HCT116 (cell line): ENCODE results near the gene HEPN1. TPM values are rescaled to one million over a fixed set of nuclear protein-coding genes. Genes with fewer than 3 reads are reported as not detected.

ENCODE experiments used
- ATAC-seq: fragments of 200-7000 bp; cut with Tn5 transposase; 2 replicates; pipeline ENCODE4 v1.9.1; 2020; ENCODE audit warnings: mild to moderate bottlenecking, moderate library complexity
- BruUV-seq: library from RNA; stranded (reverse); fragments of 400-500 nt; replicated peaks from 2 replicates; lab custom pipeline; 2021; lab: Mats Ljungman, UMichigan
- CTCF ChIA-PET: fragments of 300-600 bp; sonication (Branson Sonifier 250); formaldehyde crosslinking; loops from one replicate; lab custom pipeline; 2021; ENCODE audit warnings: antibody characterized with exemption; lab: Charles Lee
- POLR2A ChIA-PET: fragments of 300-600, 350-600 bp; sonication (Branson Sonifier 250); formaldehyde crosslinking; loops from one replicate; lab custom pipeline; 2021; ENCODE audit warnings: antibody characterized with exemption; lab: Charles Lee
- RAD21 ChIA-PET, 2 experiments: fragments of 300-600 bp; sonication (Branson Sonifier 250); formaldehyde crosslinking; loops; one replicate each; lab custom pipeline; 2023; ENCODE audit warnings: low total read pairs in 2 of 2; ENCODE audit not compliant: uncharacterized antibody in 2 of 2, unreplicated experiment in 2 of 2, low non-redundant PET in 1 of 2; lab: Charles Lee
- DNase-seq: peaks from one replicate; pipeline ENCODE4 v3.0.0-alpha.2; 2010; ENCODE audit warnings: low read depth, low spot score
- H2AFZ ChIP-seq: fragments of 200-600 bp; shearing (Covaris generic), sonication (generic); 2 replicates; pipeline ENCODE4 v1.6.1; 2017; ENCODE audit warnings: low read depth, mixed run types, mixed read lengths, antibody characterized with exemption, low read length; ENCODE audit not compliant: poor library complexity, severe bottlenecking
- H3K27ac ChIP-seq: 2 replicates; pipeline ENCODE4 v1.5.1; 2012; ENCODE audit warnings: low read depth, low read length
- H3K27me3 ChIP-seq: fragments of 200-600 bp; sonication (generic); 2 replicates; pipeline ENCODE4 v1.6.1; 2016; ENCODE audit warnings: mixed run types, low read length, mixed read lengths; ENCODE audit not compliant: insufficient read depth
- H3K36me3 ChIP-seq, 2 experiments: fragments of 200-500 bp in 1 of 2; fragments of 200-600 bp in 1 of 2; sonication (Bioruptor generic) in 1 of 2; sonication (generic) in 1 of 2; 2 replicates each; pipeline versions ENCODE4 v1.5.1 to v1.6.1; 2014 to 2016; ENCODE audit warnings: low read length in 2 of 2, inconsistent platforms in 1 of 2, mixed read lengths in 1 of 2, mixed run types in 1 of 2; ENCODE audit not compliant: insufficient read depth in 2 of 2, control insufficient read depth in 1 of 2
- H3K4me1 ChIP-seq, 2 experiments: fragments of 200-600 bp in 1 of 2; sonication (generic) in 1 of 2; 2 replicates each; pipeline versions ENCODE4 v1.5.1 to v1.6.1; 2012 to 2017; ENCODE audit warnings: low read length in 2 of 2, inconsistent platforms in 1 of 2, mild to moderate bottlenecking in 1 of 2, mixed read lengths in 1 of 2, mixed run types in 1 of 2, moderate library complexity in 1 of 2; ENCODE audit not compliant: insufficient read depth in 2 of 2, control insufficient read depth in 1 of 2
- H3K4me2 ChIP-seq: fragments of 200-600 bp; sonication (generic); 2 replicates; pipeline ENCODE4 v1.6.1; 2017; ENCODE audit warnings: mixed run types, low read length, mixed read lengths
- H3K4me3 ChIP-seq, 2 experiments: fragments of 200-600 bp in 1 of 2; sonication (generic) in 1 of 2; replicated peaks in 1 of 2; 2 replicates each; pipeline ENCODE4 v1.5.1; 2011 to 2016; ENCODE audit warnings: low read length in 2 of 2, control low read depth in 1 of 2, low read depth in 1 of 2, mild to moderate bottlenecking in 1 of 2, mixed read lengths in 1 of 2, mixed run types in 1 of 2
- H3K79me2 ChIP-seq: fragments of 200-600 bp; sonication (generic); 2 replicates; pipeline ENCODE4 v1.6.1; 2017; ENCODE audit warnings: mild to moderate bottlenecking, mixed run types, low read length, moderate library complexity, mixed read lengths; ENCODE audit not compliant: insufficient read depth
- H3K9ac ChIP-seq: fragments of 200-600 bp; sonication (generic); 2 replicates; pipeline ENCODE4 v1.6.1; 2016; ENCODE audit warnings: low read length, mixed read lengths
- H3K9me2 ChIP-seq: fragments of 200-600 bp; sonication (generic), shearing (Covaris generic); 2 replicates; pipeline ENCODE4 v1.6.1; 2017; ENCODE audit warnings: mixed run types, mild to moderate bottlenecking, moderate library complexity; ENCODE audit not compliant: insufficient read depth
- H3K9me3 ChIP-seq, 2 experiments: fragments of 200-500 bp in 1 of 2; fragments of 200-600 bp in 1 of 2; sonication (Bioruptor generic) in 1 of 2; sonication (generic) in 1 of 2; 2 replicates each; pipeline ENCODE4 v1.6.1; 2014 to 2017; ENCODE audit warnings: low read length in 2 of 2, mixed read lengths in 2 of 2, inconsistent platforms in 1 of 2, low read depth in 1 of 2, mild to moderate bottlenecking in 1 of 2, mixed run types in 1 of 2, moderate library complexity in 1 of 2; ENCODE audit not compliant: control insufficient read depth in 1 of 2, insufficient read depth in 1 of 2
- H4K20me1 ChIP-seq: fragments of 200-600 bp; sonication (generic), shearing (Covaris generic); 2 replicates; pipeline ENCODE4 v1.6.1; 2017; ENCODE audit warnings: mixed run types, mild to moderate bottlenecking, moderate library complexity; ENCODE audit not compliant: insufficient read depth
- ATF3 ChIP-seq: IDR thresholded peaks from 2 replicates; pipeline ENCODE4 v1.6.1; 2012
- CTCF ChIP-seq, 3 experiments: fragments of 200-600 bp in 1 of 3; sonication (generic) in 1 of 3; IDR thresholded peaks in 2 of 3; conservative IDR thresholded peaks in 1 of 3; 2 replicates each; pipeline ENCODE4 v1.5.1; 2012 to 2017; ENCODE audit warnings: low read depth in 2 of 3, low read length in 2 of 3, antibody characterized with exemption in 1 of 3, borderline replicate concordance in 1 of 3, control low read depth in 1 of 3, mild to moderate bottlenecking in 1 of 3, mixed read lengths in 1 of 3, mixed run types in 1 of 3, moderate library complexity in 1 of 3; ENCODE audit not compliant: insufficient read depth in 1 of 3
- EZH2 ChIP-seq: fragments of 200-600 bp; sonication (generic); IDR thresholded peaks from 2 replicates; pipeline ENCODE4 v1.6.1; 2017; ENCODE audit warnings: antibody characterized with exemption, mixed run types
- EZH2phosphoT487 ChIP-seq: fragments of 200-600 bp; IDR thresholded peaks from 2 replicates; pipeline ENCODE4 v1.6.1; 2018; ENCODE audit warnings: antibody characterized with exemption, borderline replicate concordance
- RAD21 ChIP-seq: IDR thresholded peaks from 2 replicates; pipeline ENCODE4 v1.6.1; 2012; ENCODE audit warnings: low read depth, mild to moderate bottlenecking
- SP1 ChIP-seq: IDR thresholded peaks from 2 replicates; pipeline ENCODE4 v1.6.1; 2012; ENCODE audit warnings: low read depth
- ZNF274 ChIP-seq: fragments of 200-500 bp; sonication (Bioruptor generic); IDR thresholded peaks from 2 replicates; pipeline ENCODE4 v1.6.1; 2014; ENCODE audit warnings: mild to moderate bottlenecking, low read depth, low read length, inconsistent platforms
- intact Hi-C: fragments of 100-400 bp; cut with micrococcal nuclease; formaldehyde crosslinking; loops from 2 replicates; pipeline ENCODE4 v1.10.0; 2022
- total RNA-seq: library from RNA; stranded (reverse); gene quantifications from one replicate; pipeline ENCODE4 v1.2.1, GENCODE V29; 2021; ENCODE audit not compliant: unreplicated experiment

Gene HEPN1
- total RNA-seq, 1 experiment from 2014 or later: not detected

- H3K9me2 ChIP-seq: no peaks in the 10 kb centered on the region
- no peak overlapping the region for H3K27ac ChIP-seq
- no peak overlapping the region for H2AFZ ChIP-seq
- no peaks in the 10 kb centered on the region; a peak in 1 of 4 replicates for H3K4me1 ChIP-seq
- no peaks in the 10 kb centered on the region for H3K79me2 ChIP-seq
- ChIA-PET RAD21 (no interaction called here), CTCF (interaction anchor here (0.7 kb wide), 1 partner anchor 15 kb away, joined by 3 read pairs; no protein-coding TSS in a partner anchor), POLR2A (no interaction called here)
- H3K4me2 ChIP-seq: no peak overlapping the region
- intact Hi-C loops: no loop called here
- 0 out of 2 replicates have a peak, but pooled peaks cover 3% of the 10 kb centered on the region for H3K27me3 ChIP-seq
- DNase-seq: no peak
- no peak overlapping the region for H3K9ac ChIP-seq
- TF ChIP-seq EZH2phosphoT487: no peak
- TF ChIP-seq ATF3: no peak
- TF ChIP-seq SP1: no peak
- TF ChIP-seq CTCF (IDR thresholded peaks at IDR 0.05 in 2 of 3, conservative IDR thresholded peaks at IDR 0.05 in 1 of 3; ENCODE audit: borderline replicate concordance in 1 of 3, insufficient read depth in 1 of 3, low read depth in 2 of 3, low read length in 2 of 3): peak in 1 of 3 experiments; percentile 13; a peak in 2 of 6 replicates
- peak; percentile 30; the same call in 1 of the 2 replicates for TF ChIP-seq RAD21
- H4K20me1 ChIP-seq: no peaks in the 10 kb centered on the region
- H3K4me3 ChIP-seq: no peak overlapping the region
- no TSS peak for BruUV-seq
- no peaks in the 10 kb centered on the region for H3K9me3 ChIP-seq
- peak; percentile 74 for ATAC-seq
- no peaks in the 10 kb centered on the region for H3K36me3 ChIP-seq
Measured at GRCh38 chr11:124891373-124891861, 27.6 kb upstream of the HEPN1 start.

GRCh38 chr11:124892146-124892545 lies 26.9 kb upstream of the HEPN1 start:
- H3K27me3 ChIP-seq: 0 out of 2 replicates have a peak, but pooled peaks cover 3% of the 10 kb centered on the region
- H2AFZ ChIP-seq: no peak overlapping the region
- H3K4me1 ChIP-seq: no peaks in the 10 kb centered on the region; a peak in 1 of 4 replicates
- no peak overlapping the region for H3K27ac ChIP-seq
- no peak for ATAC-seq
- no peak for DNase-seq
- H3K79me2 ChIP-seq: no peaks in the 10 kb centered on the region
- no peak overlapping the region for H3K4me3 ChIP-seq
- RAD21 ChIA-PET: no interaction called here
- CTCF ChIA-PET: interaction anchor here (0.7 kb wide), 1 partner anchor 16 kb away, joined by 3 read pairs; no protein-coding TSS in a partner anchor
- POLR2A ChIA-PET: no interaction called here
- no TSS peak for BruUV-seq
- H3K9ac ChIP-seq: no peak overlapping the region
- H4K20me1 ChIP-seq: no peaks in the 10 kb centered on the region
- H3K36me3 ChIP-seq: no peaks in the 10 kb centered on the region
- no peak overlapping the region for H3K4me2 ChIP-seq
- TF ChIP-seq EZH2 (no peak), ZNF274 (no peak), EZH2phosphoT487 (no peak)
- no peaks in the 10 kb centered on the region for H3K9me2 ChIP-seq
- H3K9me3 ChIP-seq: no peaks in the 10 kb centered on the region
- intact Hi-C loops: no loop called here
